HepG2 (cell line): ENCODE data around the gene HAPLN2. TPM values are rescaled to one million over a fixed set of nuclear protein-coding genes. Genes with fewer than 3 reads are reported as not detected.

Experiments used
- CBX2 ChIP-seq, 2 experiments: fragments of 200-600 bp in 1 of 2; sonication (generic); formaldehyde crosslinking in 1 of 2; IDR thresholded peaks; 2 replicates each; pipeline versions ENCODE4 v1.7.0 to v1.8.1; 2018 to 2022; ENCODE audit warnings: low read depth in 2 of 2, low read length in 1 of 2, mild to moderate bottlenecking in 1 of 2, missing genetic modification reagents in 1 of 2
- CBX5 ChIP-seq: sonication (generic); formaldehyde crosslinking; IDR thresholded peaks from 2 replicates; pipeline ENCODE4 v1.4.0; 2020; ENCODE audit warnings: missing genetic modification reagents, borderline replicate concordance
- DR1 ChIP-seq: sonication (generic); formaldehyde crosslinking; IDR thresholded peaks from 2 replicates; pipeline ENCODE4 v1.8.0; 2021; ENCODE audit warnings: mild to moderate bottlenecking, missing genetic modification reagents, inconsistent platforms
- ELF1 ChIP-seq: sonication (generic); formaldehyde crosslinking; IDR thresholded peaks from 2 replicates; pipeline ENCODE4 v1.4.0; 2020; ENCODE audit warnings: missing genetic modification reagents
- MAFG ChIP-seq: sonication (generic); formaldehyde crosslinking; IDR thresholded peaks from 2 replicates; pipeline ENCODE4 v1.5.1; 2020; ENCODE audit warnings: mild to moderate bottlenecking, missing genetic modification reagents
- NKX3-1 ChIP-seq: sonication (generic); formaldehyde crosslinking; IDR thresholded peaks from 2 replicates; pipeline ENCODE4 v1.5.0; 2020; ENCODE audit warnings: missing genetic modification reagents
- ZNF367 ChIP-seq: sonication (generic); formaldehyde crosslinking; IDR thresholded peaks from 2 replicates; pipeline ENCODE4 v1.4.0; 2020; ENCODE audit warnings: missing genetic modification reagents, borderline replicate concordance
- ZNF460 ChIP-seq: sonication (generic); formaldehyde crosslinking; IDR thresholded peaks from 2 replicates; pipeline ENCODE4 v1.5.1; 2020; ENCODE audit warnings: missing genetic modification reagents, mild to moderate bottlenecking, borderline replicate concordance
- ZNF468 ChIP-seq: sonication (generic); formaldehyde crosslinking; IDR thresholded peaks from 2 replicates; pipeline ENCODE4 v1.8.0; 2022; ENCODE audit warnings: mild to moderate bottlenecking, moderate library complexity, missing genetic modification reagents
- ZNF496 ChIP-seq: sonication (generic); formaldehyde crosslinking; IDR thresholded peaks from 2 replicates; pipeline ENCODE4 v1.8.1; 2023; ENCODE audit warnings: mild to moderate bottlenecking, moderate library complexity, missing genetic modification reagents; ENCODE audit not compliant: insufficient replicate concordance
- ZNF709 ChIP-seq: sonication (generic); formaldehyde crosslinking; IDR thresholded peaks from 2 replicates; pipeline ENCODE4 v1.5.0; 2020; ENCODE audit warnings: mild to moderate bottlenecking, missing genetic modification reagents
- ZNF75D ChIP-seq: sonication (generic); formaldehyde crosslinking; IDR thresholded peaks from 2 replicates; pipeline ENCODE4 v1.8.1; 2023; ENCODE audit warnings: missing genetic modification reagents, mild to moderate bottlenecking, borderline replicate concordance
- ZNF761 ChIP-seq: sonication (generic); formaldehyde crosslinking; conservative IDR thresholded peaks from 2 replicates; pipeline ENCODE4 v1.4.0; 2020; ENCODE audit warnings: mild to moderate bottlenecking, missing genetic modification reagents
- ZNF768 ChIP-seq: sonication (generic); formaldehyde crosslinking; IDR thresholded peaks from 2 replicates; pipeline ENCODE4 v1.4.0; 2020; ENCODE audit warnings: missing genetic modification reagents
- polyA plus RNA-seq, 8 experiments: library from polyadenylated mRNA; depleted of rRNA in 3 of 8; stranded (reverse) in 7 of 8; unstranded in 1 of 8; fragments of >200 nt; fragmentation: Illumina TruSeq in 4 of 8; extraction: Trizol in 4 of 8; gene quantifications; 2 replicates each; pipeline versions ENCODE4 v1.2.1 to v1.2.3, GENCODE V29; 2011 to 2016; ENCODE audit warnings: low read depth in 4 of 8, missing spikeins in 1 of 8, mixed read lengths in 1 of 8; ENCODE audit not compliant: insufficient read depth in 1 of 8
- total RNA-seq, 5 experiments: library from RNA; depleted of rRNA; stranded (reverse); fragments of >200 nt; fragmentation: Illumina TruSeq; extraction: Trizol; gene quantifications; 2 replicates each; pipeline ENCODE4 v1.2.3, GENCODE V29; 2016; ENCODE audit warnings: low read depth in 1 of 5
- TF ChIP-seq, protein P1 (sequence below): conservative IDR thresholded peaks from 2 replicates; pipeline ENCODE4 v1.6.1; 2018; ENCODE audit warnings: missing genetic modification reagents
- TF ChIP-seq, protein P2 (sequence below): sonication (generic); formaldehyde crosslinking; IDR thresholded peaks from 2 replicates; pipeline ENCODE4 v1.4.0; 2020; ENCODE audit warnings: missing genetic modification reagents
- TF ChIP-seq, protein P3 (sequence below), 2 experiments: sonication (generic) in 1 of 2; formaldehyde crosslinking in 1 of 2; IDR thresholded peaks; 2 replicates each; pipeline versions ENCODE4 v1.4.0 to v1.6.1; 2016 to 2020; ENCODE audit warnings: borderline replicate concordance in 1 of 2, low read depth in 1 of 2, mild to moderate bottlenecking in 1 of 2, missing genetic modification reagents in 1 of 2
- TF ChIP-seq, protein P4 (sequence below): sonication (generic); formaldehyde crosslinking; IDR thresholded peaks from 2 replicates; pipeline ENCODE4 v1.4.0; 2020; ENCODE audit warnings: missing genetic modification reagents; ENCODE audit errors: not compliant biosample characterization

HAPLN2 gene
- total and polyA plus RNA-seq, 2 of the 13 experiments (the other 11 are each of a cell fraction or from before 2014, with no cell fraction given), result not detected

DNA sequence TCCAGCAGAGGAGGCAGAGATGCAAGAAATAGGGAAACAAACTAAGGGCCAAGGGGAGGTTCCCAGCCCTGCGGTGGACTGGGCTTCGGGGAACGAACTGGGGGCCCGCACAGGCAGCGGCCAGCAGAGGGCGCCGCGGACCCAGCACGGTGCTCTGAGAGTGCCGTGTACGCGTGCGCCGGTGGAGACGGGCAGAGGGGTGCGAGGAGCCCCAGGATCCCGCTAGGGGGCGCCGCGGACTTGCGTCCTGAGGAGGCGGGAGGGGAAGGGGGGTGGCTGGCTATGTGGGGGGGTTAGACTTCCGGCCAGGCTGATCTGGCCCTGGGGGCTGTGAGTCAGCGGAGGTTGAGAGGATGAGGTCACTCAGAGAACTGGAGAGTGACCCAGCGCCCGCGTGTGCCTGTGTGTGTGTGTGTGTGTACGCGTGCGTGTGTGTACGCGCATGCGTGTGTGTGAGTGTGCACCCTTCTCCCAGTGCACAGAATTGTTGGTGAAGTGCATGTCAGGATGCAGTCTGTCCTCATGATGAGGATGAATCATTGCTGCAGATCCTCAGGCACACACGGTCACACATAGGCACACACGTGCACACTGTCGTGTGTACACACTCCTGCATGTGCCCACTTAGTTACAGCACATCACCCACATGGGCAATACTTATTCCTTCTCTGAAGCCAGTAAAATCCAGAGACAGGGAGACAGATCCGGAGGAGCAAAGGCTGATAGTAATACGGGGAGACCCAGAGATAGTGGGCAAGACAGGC lies 41.0 kb downstream of the HAPLN2 start (continued):
- TF ChIP-seq, protein P1, sequence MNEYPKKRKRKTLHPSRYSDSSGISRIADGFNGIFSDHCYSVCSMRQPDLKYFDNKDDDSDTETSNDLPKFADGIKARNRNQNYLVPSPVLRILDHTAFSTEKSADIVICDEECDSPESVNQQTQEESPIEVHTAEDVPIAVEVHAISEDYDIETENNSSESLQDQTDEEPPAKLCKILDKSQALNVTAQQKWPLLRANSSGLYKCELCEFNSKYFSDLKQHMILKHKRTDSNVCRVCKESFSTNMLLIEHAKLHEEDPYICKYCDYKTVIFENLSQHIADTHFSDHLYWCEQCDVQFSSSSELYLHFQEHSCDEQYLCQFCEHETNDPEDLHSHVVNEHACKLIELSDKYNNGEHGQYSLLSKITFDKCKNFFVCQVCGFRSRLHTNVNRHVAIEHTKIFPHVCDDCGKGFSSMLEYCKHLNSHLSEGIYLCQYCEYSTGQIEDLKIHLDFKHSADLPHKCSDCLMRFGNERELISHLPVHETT, result 0 out of 2 replicates have a peak, but pooled peaks have one; percentile 56
- TF ChIP-seq, protein P2, sequence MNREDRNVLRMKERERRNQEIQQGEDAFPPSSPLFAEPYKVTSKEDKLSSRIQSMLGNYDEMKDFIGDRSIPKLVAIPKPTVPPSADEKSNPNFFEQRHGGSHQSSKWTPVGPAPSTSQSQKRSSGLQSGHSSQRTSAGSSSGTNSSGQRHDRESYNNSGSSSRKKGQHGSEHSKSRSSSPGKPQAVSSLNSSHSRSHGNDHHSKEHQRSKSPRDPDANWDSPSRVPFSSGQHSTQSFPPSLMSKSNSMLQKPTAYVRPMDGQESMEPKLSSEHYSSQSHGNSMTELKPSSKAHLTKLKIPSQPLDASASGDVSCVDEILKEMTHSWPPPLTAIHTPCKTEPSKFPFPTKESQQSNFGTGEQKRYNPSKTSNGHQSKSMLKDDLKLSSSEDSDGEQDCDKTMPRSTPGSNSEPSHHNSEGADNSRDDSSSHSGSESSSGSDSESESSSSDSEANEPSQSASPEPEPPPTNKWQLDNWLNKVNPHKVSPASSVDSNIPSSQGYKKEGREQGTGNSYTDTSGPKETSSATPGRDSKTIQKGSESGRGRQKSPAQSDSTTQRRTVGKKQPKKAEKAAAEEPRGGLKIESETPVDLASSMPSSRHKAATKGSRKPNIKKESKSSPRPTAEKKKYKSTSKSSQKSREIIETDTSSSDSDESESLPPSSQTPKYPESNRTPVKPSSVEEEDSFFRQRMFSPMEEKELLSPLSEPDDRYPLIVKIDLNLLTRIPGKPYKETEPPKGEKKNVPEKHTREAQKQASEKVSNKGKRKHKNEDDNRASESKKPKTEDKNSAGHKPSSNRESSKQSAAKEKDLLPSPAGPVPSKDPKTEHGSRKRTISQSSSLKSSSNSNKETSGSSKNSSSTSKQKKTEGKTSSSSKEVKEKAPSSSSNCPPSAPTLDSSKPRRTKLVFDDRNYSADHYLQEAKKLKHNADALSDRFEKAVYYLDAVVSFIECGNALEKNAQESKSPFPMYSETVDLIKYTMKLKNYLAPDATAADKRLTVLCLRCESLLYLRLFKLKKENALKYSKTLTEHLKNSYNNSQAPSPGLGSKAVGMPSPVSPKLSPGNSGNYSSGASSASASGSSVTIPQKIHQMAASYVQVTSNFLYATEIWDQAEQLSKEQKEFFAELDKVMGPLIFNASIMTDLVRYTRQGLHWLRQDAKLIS (CRISPR knock-in tag), result peak; percentile 87
- TF ChIP-seq ZNF75D (CRISPR knock-in tag), result no peak
- no peak for TF ChIP-seq ZNF460
- TF ChIP-seq ELF1 (CRISPR knock-in tag), result peak; percentile 63
- TF ChIP-seq, protein P3, sequence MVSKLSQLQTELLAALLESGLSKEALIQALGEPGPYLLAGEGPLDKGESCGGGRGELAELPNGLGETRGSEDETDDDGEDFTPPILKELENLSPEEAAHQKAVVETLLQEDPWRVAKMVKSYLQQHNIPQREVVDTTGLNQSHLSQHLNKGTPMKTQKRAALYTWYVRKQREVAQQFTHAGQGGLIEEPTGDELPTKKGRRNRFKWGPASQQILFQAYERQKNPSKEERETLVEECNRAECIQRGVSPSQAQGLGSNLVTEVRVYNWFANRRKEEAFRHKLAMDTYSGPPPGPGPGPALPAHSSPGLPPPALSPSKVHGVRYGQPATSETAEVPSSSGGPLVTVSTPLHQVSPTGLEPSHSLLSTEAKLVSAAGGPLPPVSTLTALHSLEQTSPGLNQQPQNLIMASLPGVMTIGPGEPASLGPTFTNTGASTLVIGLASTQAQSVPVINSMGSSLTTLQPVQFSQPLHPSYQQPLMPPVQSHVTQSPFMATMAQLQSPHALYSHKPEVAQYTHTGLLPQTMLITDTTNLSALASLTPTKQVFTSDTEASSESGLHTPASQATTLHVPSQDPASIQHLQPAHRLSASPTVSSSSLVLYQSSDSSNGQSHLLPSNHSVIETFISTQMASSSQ (IDR thresholded peaks at IDR 0.05; ENCODE audit: low read depth), result no peak
- TF ChIP-seq, protein P3 (CRISPR knock-in tag; IDR thresholded peaks at IDR 0.05; ENCODE audit: borderline replicate concordance), result peak; percentile 28; the same call in 1 of the 2 replicates
- no peak for TF ChIP-seq MAFG (CRISPR knock-in tag)
- TF ChIP-seq DR1, result no peak; the same call in 1 of the 2 replicates
- TF ChIP-seq ZNF468 (CRISPR knock-in tag), result no peak
- no peak for TF ChIP-seq ZNF761 (CRISPR knock-in tag)
- no peak for TF ChIP-seq ZNF709 (CRISPR knock-in tag)
- TF ChIP-seq CBX2 (IDR thresholded peaks at IDR 0.05; ENCODE audit: low read depth, low read length), result no peak
- no peak for TF ChIP-seq CBX2 (CRISPR knock-in tag; IDR thresholded peaks at IDR 0.05; ENCODE audit: low read depth)
- peak; percentile 59 for TF ChIP-seq ZNF768 (CRISPR knock-in tag)
- TF ChIP-seq CBX5 (CRISPR knock-in tag), result peak; percentile 45; the same call in 1 of the 2 replicates
- no peak for TF ChIP-seq ZNF496 (CRISPR knock-in tag)
- TF ChIP-seq, protein P4, sequence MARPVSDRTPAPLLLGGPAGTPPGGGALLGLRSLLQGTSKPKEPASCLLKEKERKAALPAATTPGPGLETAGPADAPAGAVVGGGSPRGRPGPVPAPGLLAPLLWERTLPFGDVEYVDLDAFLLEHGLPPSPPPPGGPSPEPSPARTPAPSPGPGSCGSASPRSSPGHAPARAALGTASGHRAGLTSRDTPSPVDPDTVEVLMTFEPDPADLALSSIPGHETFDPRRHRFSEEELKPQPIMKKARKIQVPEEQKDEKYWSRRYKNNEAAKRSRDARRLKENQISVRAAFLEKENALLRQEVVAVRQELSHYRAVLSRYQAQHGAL, result no peak
- TF ChIP-seq NKX3-1, result 0 out of 2 replicates have a peak, but pooled peaks have one; percentile 49
- TF ChIP-seq ZNF367, result no peak
